Progenitor cell of endocrine pancreas (in vitro differentiated cells): Measurements from ENCODE around the gene ACTA1. TPM values are rescaled to one million over a fixed set of nuclear protein-coding genes. Genes with fewer than 3 reads are reported as not detected.

Experiments
- DNase-seq: peaks from one replicate; pipeline ENCODE4 v3.0.0; 2021; ENCODE audit warnings: low spot score; ENCODE audit not compliant: unreplicated experiment
- H3K27ac Mint-ChIP-seq: 2 replicates; pipeline ENCODE4 v1.8.0; 2021; ENCODE audit warnings: mild to moderate bottlenecking, moderate library complexity, mixed read lengths
- H3K27me3 Mint-ChIP-seq: 2 replicates; pipeline ENCODE4 v1.8.0; 2021; ENCODE audit warnings: mixed read lengths
- H3K36me3 Mint-ChIP-seq: 2 replicates; pipeline ENCODE4 v1.8.0; 2022; ENCODE audit warnings: mixed read lengths; ENCODE audit not compliant: insufficient read depth
- H3K4me1 Mint-ChIP-seq: 2 replicates; pipeline ENCODE4 v1.8.0; 2021; ENCODE audit warnings: low read depth, mixed read lengths
- H3K4me3 Mint-ChIP-seq: 2 replicates; pipeline ENCODE4 v1.8.0; 2021; ENCODE audit warnings: low read depth, mild to moderate bottlenecking, moderate library complexity, mixed read lengths
- H3K9me3 Mint-ChIP-seq: 2 replicates; pipeline ENCODE4 v1.8.0; 2021; ENCODE audit warnings: low read depth, mixed read lengths
- total RNA-seq: library from RNA; stranded (reverse); gene quantifications from 2 replicates; pipeline ENCODE4 v1.2.1, GENCODE V29; 2021
- TF ChIP-seq, protein P1 (sequence below): fragments of 200-600 bp; sonication (generic); IDR thresholded peaks from one replicate; pipeline ENCODE4 v1.5.0; 2021; ENCODE audit warnings: antibody characterized with exemption, mild to moderate bottlenecking; ENCODE audit not compliant: unreplicated experiment

The ACTA1 gene
- total RNA-seq, 1 donor from 2014 or later, result 1.8 TPM

- Mint-ChIP-seq H3K9me3 (no peaks in the 10 kb centered on the region), H3K4me1 (peaks cover 7% of the 10 kb centered on the region), H3K27ac (no peak overlapping the region), H3K36me3 (peaks cover 27% of the 10 kb centered on the region), H3K27me3 (no peaks in the 10 kb centered on the region), H3K4me3 (no peak overlapping the region)
- DNase-seq, result no peak
- TF ChIP-seq, protein P1, sequence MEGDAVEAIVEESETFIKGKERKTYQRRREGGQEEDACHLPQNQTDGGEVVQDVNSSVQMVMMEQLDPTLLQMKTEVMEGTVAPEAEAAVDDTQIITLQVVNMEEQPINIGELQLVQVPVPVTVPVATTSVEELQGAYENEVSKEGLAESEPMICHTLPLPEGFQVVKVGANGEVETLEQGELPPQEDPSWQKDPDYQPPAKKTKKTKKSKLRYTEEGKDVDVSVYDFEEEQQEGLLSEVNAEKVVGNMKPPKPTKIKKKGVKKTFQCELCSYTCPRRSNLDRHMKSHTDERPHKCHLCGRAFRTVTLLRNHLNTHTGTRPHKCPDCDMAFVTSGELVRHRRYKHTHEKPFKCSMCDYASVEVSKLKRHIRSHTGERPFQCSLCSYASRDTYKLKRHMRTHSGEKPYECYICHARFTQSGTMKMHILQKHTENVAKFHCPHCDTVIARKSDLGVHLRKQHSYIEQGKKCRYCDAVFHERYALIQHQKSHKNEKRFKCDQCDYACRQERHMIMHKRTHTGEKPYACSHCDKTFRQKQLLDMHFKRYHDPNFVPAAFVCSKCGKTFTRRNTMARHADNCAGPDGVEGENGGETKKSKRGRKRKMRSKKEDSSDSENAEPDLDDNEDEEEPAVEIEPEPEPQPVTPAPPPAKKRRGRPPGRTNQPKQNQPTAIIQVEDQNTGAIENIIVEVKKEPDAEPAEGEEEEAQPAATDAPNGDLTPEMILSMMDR, result no peak
These were observed 40.6 kb upstream of the ACTA1 start for GRCh38 chr1:229474509-229474908.

- H3K36me3 Mint-ChIP-seq, result peaks cover 21% of the 10 kb centered on the region
- H3K4me3 Mint-ChIP-seq, result no peak overlapping the region
- no peak for DNase-seq
- TF ChIP-seq, protein P1, result no peak
- H3K27me3 Mint-ChIP-seq, result no peaks in the 10 kb centered on the region
- H3K4me1 Mint-ChIP-seq, result peaks cover 7% of the 10 kb centered on the region
- no peaks in the 10 kb centered on the region for H3K9me3 Mint-ChIP-seq
- no peak overlapping the region for H3K27ac Mint-ChIP-seq
These were observed 37.3 kb upstream of the ACTA1 start for GRCh38 chr1:229471175-229471574.

- Mint-ChIP-seq H3K9me3 (no peaks in the 10 kb centered on the region), H3K4me1 (peaks cover 7% of the 10 kb centered on the region), H3K27ac (peak overlapping the region; percentile 22), H3K27me3 (no peaks in the 10 kb centered on the region), H3K36me3 (peaks cover 20% of the 10 kb centered on the region), H3K4me3 (no peak overlapping the region)
- TF ChIP-seq, protein P1, result no peak
- DNase-seq, result no peak
These were observed 36.6 kb upstream of the ACTA1 start for GRCh38 chr1:229470406-229471043.

- peaks cover 30% of the 10 kb centered on the region for H3K36me3 Mint-ChIP-seq
- DNase-seq, result no peak
- no peak overlapping the region for H3K27ac Mint-ChIP-seq
- peaks cover 7% of the 10 kb centered on the region for H3K4me1 Mint-ChIP-seq
- TF ChIP-seq, protein P1, result no peak
- no peaks in the 10 kb centered on the region for H3K9me3 Mint-ChIP-seq
- H3K27me3 Mint-ChIP-seq, result no peaks in the 10 kb centered on the region
- no peak overlapping the region for H3K4me3 Mint-ChIP-seq
These were observed 33.0 kb upstream of the ACTA1 start for GRCh38 chr1:229466887-229467286.

- Mint-ChIP-seq H3K4me1 (peaks cover 2% of the 10 kb centered on the region), H3K4me3 (no peak overlapping the region), H3K9me3 (no peaks in the 10 kb centered on the region), H3K36me3 (peaks cover 41% of the 10 kb centered on the region), H3K27me3 (no peaks in the 10 kb centered on the region), H3K27ac (no peak overlapping the region)
- no peak for DNase-seq
- TF ChIP-seq, protein P1, result no peak
These were observed 30.8 kb upstream of the ACTA1 start for GRCh38 chr1:229464672-229465071.
